ENCODE results near the gene PROX1.

PROX1 gene

DNA sequence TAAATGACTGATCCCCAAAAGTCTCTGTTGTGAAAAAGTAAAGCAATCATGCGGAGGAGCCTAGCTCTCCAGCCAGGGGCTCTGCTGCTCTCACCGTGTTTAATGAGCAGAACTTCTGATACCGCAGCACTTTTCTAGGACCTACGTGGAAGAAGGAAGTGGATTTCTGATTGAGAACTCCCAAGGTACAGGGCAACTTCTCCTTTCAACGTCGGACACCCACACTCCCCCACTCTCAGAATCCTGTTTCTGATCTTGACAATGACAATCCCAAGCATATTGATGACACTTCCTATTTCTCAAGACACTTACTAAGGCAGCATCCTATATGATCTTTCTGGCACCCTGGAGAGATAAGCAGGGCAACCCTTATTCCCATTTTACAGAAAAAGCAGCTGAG lies 78.4 kb downstream of the PROX1 start:
- peak in 1 of 2 experiments; percentile 2 for DNase-seq (ENCODE audit: low read depth in 1 of 2, low spot score in 1 of 2)
- peaks cover 7% of the 10 kb centered on the region for H3K27me3 ChIP-seq (ENCODE audit: insufficient read depth, poor library complexity, severe bottlenecking)
- peak; percentile 61 for TF ChIP-seq SPI1 (IDR thresholded peaks at IDR 0.05; ENCODE audit: borderline replicate concordance, low read depth)
- TF ChIP-seq, protein P1, sequence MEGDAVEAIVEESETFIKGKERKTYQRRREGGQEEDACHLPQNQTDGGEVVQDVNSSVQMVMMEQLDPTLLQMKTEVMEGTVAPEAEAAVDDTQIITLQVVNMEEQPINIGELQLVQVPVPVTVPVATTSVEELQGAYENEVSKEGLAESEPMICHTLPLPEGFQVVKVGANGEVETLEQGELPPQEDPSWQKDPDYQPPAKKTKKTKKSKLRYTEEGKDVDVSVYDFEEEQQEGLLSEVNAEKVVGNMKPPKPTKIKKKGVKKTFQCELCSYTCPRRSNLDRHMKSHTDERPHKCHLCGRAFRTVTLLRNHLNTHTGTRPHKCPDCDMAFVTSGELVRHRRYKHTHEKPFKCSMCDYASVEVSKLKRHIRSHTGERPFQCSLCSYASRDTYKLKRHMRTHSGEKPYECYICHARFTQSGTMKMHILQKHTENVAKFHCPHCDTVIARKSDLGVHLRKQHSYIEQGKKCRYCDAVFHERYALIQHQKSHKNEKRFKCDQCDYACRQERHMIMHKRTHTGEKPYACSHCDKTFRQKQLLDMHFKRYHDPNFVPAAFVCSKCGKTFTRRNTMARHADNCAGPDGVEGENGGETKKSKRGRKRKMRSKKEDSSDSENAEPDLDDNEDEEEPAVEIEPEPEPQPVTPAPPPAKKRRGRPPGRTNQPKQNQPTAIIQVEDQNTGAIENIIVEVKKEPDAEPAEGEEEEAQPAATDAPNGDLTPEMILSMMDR (IDR thresholded peaks at IDR 0.05; ENCODE audit: insufficient read depth, low read length): no peak
- TF ChIP-seq, protein P2, sequence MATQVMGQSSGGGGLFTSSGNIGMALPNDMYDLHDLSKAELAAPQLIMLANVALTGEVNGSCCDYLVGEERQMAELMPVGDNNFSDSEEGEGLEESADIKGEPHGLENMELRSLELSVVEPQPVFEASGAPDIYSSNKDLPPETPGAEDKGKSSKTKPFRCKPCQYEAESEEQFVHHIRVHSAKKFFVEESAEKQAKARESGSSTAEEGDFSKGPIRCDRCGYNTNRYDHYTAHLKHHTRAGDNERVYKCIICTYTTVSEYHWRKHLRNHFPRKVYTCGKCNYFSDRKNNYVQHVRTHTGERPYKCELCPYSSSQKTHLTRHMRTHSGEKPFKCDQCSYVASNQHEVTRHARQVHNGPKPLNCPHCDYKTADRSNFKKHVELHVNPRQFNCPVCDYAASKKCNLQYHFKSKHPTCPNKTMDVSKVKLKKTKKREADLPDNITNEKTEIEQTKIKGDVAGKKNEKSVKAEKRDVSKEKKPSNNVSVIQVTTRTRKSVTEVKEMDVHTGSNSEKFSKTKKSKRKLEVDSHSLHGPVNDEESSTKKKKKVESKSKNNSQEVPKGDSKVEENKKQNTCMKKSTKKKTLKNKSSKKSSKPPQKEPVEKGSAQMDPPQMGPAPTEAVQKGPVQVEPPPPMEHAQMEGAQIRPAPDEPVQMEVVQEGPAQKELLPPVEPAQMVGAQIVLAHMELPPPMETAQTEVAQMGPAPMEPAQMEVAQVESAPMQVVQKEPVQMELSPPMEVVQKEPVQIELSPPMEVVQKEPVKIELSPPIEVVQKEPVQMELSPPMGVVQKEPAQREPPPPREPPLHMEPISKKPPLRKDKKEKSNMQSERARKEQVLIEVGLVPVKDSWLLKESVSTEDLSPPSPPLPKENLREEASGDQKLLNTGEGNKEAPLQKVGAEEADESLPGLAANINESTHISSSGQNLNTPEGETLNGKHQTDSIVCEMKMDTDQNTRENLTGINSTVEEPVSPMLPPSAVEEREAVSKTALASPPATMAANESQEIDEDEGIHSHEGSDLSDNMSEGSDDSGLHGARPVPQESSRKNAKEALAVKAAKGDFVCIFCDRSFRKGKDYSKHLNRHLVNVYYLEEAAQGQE (IDR thresholded peaks at IDR 0.05; ENCODE audit: insufficient replicate concordance, low read depth): no peak
- no peak overlapping the region for H3K4me3 ChIP-seq (replicated peaks; ENCODE audit: insufficient read depth, low read length)
- H3K27ac ChIP-seq (replicated peaks): no peak overlapping the region

DNA sequence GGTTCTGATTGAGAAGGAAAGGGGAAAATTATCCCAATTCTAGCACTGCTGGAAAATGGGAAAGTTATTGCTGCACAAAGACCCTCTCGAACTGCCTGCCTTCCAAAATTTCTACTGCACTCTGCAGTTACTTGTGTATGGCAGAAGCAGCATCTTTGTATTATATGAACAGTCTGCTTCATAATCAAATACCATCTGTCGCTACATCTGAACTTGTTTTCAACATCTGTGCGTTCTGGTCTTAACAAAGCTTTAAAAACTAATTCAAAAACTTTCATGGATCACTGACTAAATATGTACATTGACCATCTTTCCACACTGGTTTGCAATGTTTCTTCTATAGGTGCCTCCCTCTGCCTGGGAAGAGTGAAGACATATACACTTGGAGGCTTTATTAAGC lies 79.2 kb downstream of the PROX1 start:
- peaks cover 7% of the 10 kb centered on the region for H3K27me3 ChIP-seq (ENCODE audit: insufficient read depth, poor library complexity, severe bottlenecking)
- H3K4me3 ChIP-seq (replicated peaks; ENCODE audit: insufficient read depth, low read length): no peak overlapping the region
- TF ChIP-seq, protein P1 (IDR thresholded peaks at IDR 0.05; ENCODE audit: insufficient read depth, low read length): no peak
- TF ChIP-seq, protein P2 (IDR thresholded peaks at IDR 0.05; ENCODE audit: insufficient replicate concordance, low read depth): no peak
- TF ChIP-seq GABPA (IDR thresholded peaks at IDR 0.05; ENCODE audit: low read depth) (no peak), SPI1 (IDR thresholded peaks at IDR 0.05; ENCODE audit: borderline replicate concordance, low read depth) (no peak), POLR2AphosphoS5 (IDR thresholded peaks at IDR 0.05; ENCODE audit: low read depth) (no peak)
- no peak for DNase-seq (ENCODE audit: low read depth in 1 of 2, low spot score in 1 of 2)
- no peak overlapping the region for H3K27ac ChIP-seq (replicated peaks)

DNA sequence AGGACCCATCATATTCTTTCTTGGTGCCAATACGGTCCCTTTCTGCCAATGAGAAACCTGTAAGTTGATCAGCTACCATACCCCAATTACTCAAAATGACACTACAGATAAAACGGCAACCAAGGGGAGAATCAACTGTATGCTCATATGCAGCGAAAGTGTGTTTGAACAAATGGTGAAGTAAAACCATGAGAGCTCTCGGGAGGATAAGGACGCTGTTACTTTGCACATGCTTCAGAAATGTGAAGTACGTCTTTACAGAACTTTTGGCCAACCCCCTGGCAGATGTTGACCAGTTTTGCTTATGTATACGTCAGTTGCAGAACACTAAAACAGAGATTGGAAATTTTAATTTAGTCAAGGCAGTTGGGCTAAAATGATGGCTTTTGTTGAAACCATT lies 79.6 kb downstream of the PROX1 start:
- DNase-seq (ENCODE audit: low read depth in 1 of 2, low spot score in 1 of 2): no peak
- peaks cover 4% of the 10 kb centered on the region for H3K27me3 ChIP-seq (ENCODE audit: insufficient read depth, poor library complexity, severe bottlenecking)
- TF ChIP-seq, protein P2 (IDR thresholded peaks at IDR 0.05; ENCODE audit: insufficient replicate concordance, low read depth): no peak
- TF ChIP-seq POLR2AphosphoS5 (IDR thresholded peaks at IDR 0.05; ENCODE audit: low read depth) (no peak), SPI1 (IDR thresholded peaks at IDR 0.05; ENCODE audit: borderline replicate concordance, low read depth) (no peak), GABPA (IDR thresholded peaks at IDR 0.05; ENCODE audit: low read depth) (no peak)
- TF ChIP-seq, protein P1 (IDR thresholded peaks at IDR 0.05; ENCODE audit: insufficient read depth, low read length): no peak
- H3K4me3 ChIP-seq (replicated peaks; ENCODE audit: insufficient read depth, low read length): no peak overlapping the region
- no peak overlapping the region for H3K27ac ChIP-seq (replicated peaks)
